HG03442 (cell line): ENCODE measurements around the gene BMPER.

Source experiments
- ATAC-seq: cut with Tn5 transposase; IDR thresholded peaks from one replicate; pipeline ENCODE4 v1.9.1; 2021; ENCODE audit warnings: mild to moderate bottlenecking, moderate library complexity; ENCODE audit not compliant: unreplicated experiment

BMPER gene

GRCh38 chr7:34086064-34086463, 180.7 kb downstream of the BMPER start:
- ATAC-seq: no peak

- ATAC-seq: no peak
These were observed 181.6 kb downstream of the BMPER start for GRCh38 chr7:34086981-34087380.

GRCh38 chr7:34087892-34088891, 182.9 kb downstream of the BMPER start:
- no peak for ATAC-seq

- no peak for ATAC-seq
These were observed 185.5 kb downstream of the BMPER start for GRCh38 chr7:34090816-34091215.

- peak; percentile 43 for ATAC-seq
These were observed 186.1 kb downstream of the BMPER start for GRCh38 chr7:34091321-34091917.

GRCh38 chr7:34093276-34093675, 187.9 kb downstream of the BMPER start:
- no peak for ATAC-seq

GRCh38 chr7:34096198-34096651, 190.9 kb downstream of the BMPER start:
- ATAC-seq: no peak

- ATAC-seq: no peak
These were observed 191.4 kb downstream of the BMPER start for GRCh38 chr7:34096777-34097176.

- ATAC-seq: no peak
These were observed 195.3 kb downstream of the BMPER start for GRCh38 chr7:34100661-34101060.

GRCh38 chr7:34104115-34104514, 198.8 kb downstream of the BMPER start:
- no peak for ATAC-seq

GRCh38 chr7:34104992-34105391, 199.7 kb downstream of the BMPER start:
- ATAC-seq: no peak

- ATAC-seq: no peak
These were observed 201.9 kb downstream of the BMPER start for GRCh38 chr7:34107276-34107675.

GRCh38 chr7:34108165-34108564, 202.8 kb downstream of the BMPER start:
- ATAC-seq: no peak

GRCh38 chr7:34109936-34110780, 204.8 kb downstream of the BMPER start:
- ATAC-seq: no peak

GRCh38 chr7:34111031-34111430, 205.7 kb downstream of the BMPER start:
- no peak for ATAC-seq

GRCh38 chr7:34115503-34115902, 210.2 kb downstream of the BMPER start:
- no peak for ATAC-seq

GRCh38 chr7:34117573-34117972, 212.2 kb downstream of the BMPER start:
- no peak for ATAC-seq

- no peak for ATAC-seq
These were observed 216.0 kb downstream of the BMPER start for GRCh38 chr7:34121366-34121765.

- no peak for ATAC-seq
These were observed 218.0 kb downstream of the BMPER start for GRCh38 chr7:34123316-34123715.

- no peak for ATAC-seq
These were observed 219.4 kb downstream of the BMPER start for GRCh38 chr7:34124765-34125164.

- no peak for ATAC-seq
These were observed 223.4 kb downstream of the BMPER start for GRCh38 chr7:34128762-34129161.
